ENCODE data around the gene NAPEPLD. TPM values are rescaled to one million over a fixed set of nuclear protein-coding genes. Genes with fewer than 3 reads are reported as not detected.

NAPEPLD gene
- total RNA-seq, 2 experiments from 2014 or later = 1.5 to 1.7 TPM

DNA sequence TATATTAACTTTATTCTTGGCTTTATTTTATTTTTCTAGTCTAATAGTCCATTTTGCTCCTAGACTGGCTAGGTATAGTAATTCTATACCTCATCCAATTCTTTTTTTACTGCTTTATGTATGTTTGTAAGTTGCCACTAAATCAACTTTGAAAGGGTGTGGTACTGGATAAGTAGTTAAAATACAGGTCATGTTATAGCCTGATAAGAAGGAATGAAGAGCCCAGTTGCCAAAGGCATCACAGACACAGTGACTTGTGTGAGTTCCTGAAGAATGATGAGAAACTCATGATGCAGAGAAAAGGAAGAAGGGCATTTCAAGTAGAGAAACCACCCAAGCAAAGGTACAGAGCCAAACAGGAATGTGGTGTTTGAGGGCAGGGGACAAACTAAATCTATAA lies 27.3 kb downstream of the NAPEPLD start:
- Histone ChIP-seq H3K4me1 (ENCODE audit: insufficient read depth, low read length) (no peaks in the 10 kb centered on the region), H3K36me3 (ENCODE audit: insufficient read depth, low read length) (peaks cover 32% of the 10 kb centered on the region), H3K27me3 (ENCODE audit: control insufficient read depth in 1 of 2, insufficient read depth in 2 of 2, low read length in 2 of 2) (no peaks in the 10 kb centered on the region), H3K4me3 (ENCODE audit: low read length) (no peak overlapping the region), H3K9me3 (ENCODE audit: control insufficient read depth in 1 of 2, insufficient read depth in 1 of 2, low read length in 2 of 2) (no peaks in the 10 kb centered on the region), H3K27ac (ENCODE audit: low read depth in 1 of 2, low read length in 2 of 2) (no peak overlapping the region)
- Mint-ChIP-seq H3K9me3 (no peaks in the 10 kb centered on the region), H3K36me3 (ENCODE audit: low read depth) (peaks cover 60% of the 10 kb centered on the region), H3K27me3 (no peaks in the 10 kb centered on the region), H3K4me1 (ENCODE audit: low read depth) (peaks cover 3% of the 10 kb centered on the region), H3K4me3 (no peak overlapping the region), H3K27ac (no peak overlapping the region)
- DNase-seq = no peak
- CTCF ChIA-PET = no interaction called here
- intact Hi-C loops (cut with DNase I, micrococcal nuclease) = no loop called here
- no peak for ATAC-seq (ENCODE audit: poor library complexity)
- POLR2A ChIA-PET = no interaction called here
- TF ChIP-seq, protein P1, sequence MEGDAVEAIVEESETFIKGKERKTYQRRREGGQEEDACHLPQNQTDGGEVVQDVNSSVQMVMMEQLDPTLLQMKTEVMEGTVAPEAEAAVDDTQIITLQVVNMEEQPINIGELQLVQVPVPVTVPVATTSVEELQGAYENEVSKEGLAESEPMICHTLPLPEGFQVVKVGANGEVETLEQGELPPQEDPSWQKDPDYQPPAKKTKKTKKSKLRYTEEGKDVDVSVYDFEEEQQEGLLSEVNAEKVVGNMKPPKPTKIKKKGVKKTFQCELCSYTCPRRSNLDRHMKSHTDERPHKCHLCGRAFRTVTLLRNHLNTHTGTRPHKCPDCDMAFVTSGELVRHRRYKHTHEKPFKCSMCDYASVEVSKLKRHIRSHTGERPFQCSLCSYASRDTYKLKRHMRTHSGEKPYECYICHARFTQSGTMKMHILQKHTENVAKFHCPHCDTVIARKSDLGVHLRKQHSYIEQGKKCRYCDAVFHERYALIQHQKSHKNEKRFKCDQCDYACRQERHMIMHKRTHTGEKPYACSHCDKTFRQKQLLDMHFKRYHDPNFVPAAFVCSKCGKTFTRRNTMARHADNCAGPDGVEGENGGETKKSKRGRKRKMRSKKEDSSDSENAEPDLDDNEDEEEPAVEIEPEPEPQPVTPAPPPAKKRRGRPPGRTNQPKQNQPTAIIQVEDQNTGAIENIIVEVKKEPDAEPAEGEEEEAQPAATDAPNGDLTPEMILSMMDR (IDR thresholded peaks at IDR 0.05) = no peak

GRCh38 chr7:103120362-103120761 lies 28.5 kb downstream of the NAPEPLD start:
- TF ChIP-seq, protein P1 (IDR thresholded peaks at IDR 0.05) = no peak
- H3K27ac ChIP-seq (ENCODE audit: low read depth in 1 of 2, low read length in 2 of 2) = no peak overlapping the region
- peaks cover 60% of the 10 kb centered on the region for H3K36me3 Mint-ChIP-seq (ENCODE audit: low read depth)
- H3K4me3 Mint-ChIP-seq = no peak overlapping the region
- no peaks in the 10 kb centered on the region for H3K27me3 ChIP-seq (ENCODE audit: control insufficient read depth in 1 of 2, insufficient read depth in 2 of 2, low read length in 2 of 2)
- CTCF ChIA-PET = interaction anchor here (0.6 kb wide), 1 partner anchor 58 kb away, joined by 3 read pairs; no protein-coding TSS in a partner anchor
- POLR2A ChIA-PET = no interaction called here
- H3K9me3 Mint-ChIP-seq = no peaks in the 10 kb centered on the region
- no peak for ATAC-seq (ENCODE audit: poor library complexity)
- no peaks in the 10 kb centered on the region for H3K9me3 ChIP-seq (ENCODE audit: control insufficient read depth in 1 of 2, insufficient read depth in 1 of 2, low read length in 2 of 2)
- no peaks in the 10 kb centered on the region for H3K27me3 Mint-ChIP-seq
- H3K27ac Mint-ChIP-seq = no peak overlapping the region
- H3K4me1 Mint-ChIP-seq (ENCODE audit: low read depth) = peaks cover 3% of the 10 kb centered on the region
- H3K4me1 ChIP-seq (ENCODE audit: insufficient read depth, low read length) = no peaks in the 10 kb centered on the region
- no peak overlapping the region for H3K4me3 ChIP-seq (ENCODE audit: low read length)
- DNase-seq = no peak
- peaks cover 29% of the 10 kb centered on the region for H3K36me3 ChIP-seq (ENCODE audit: insufficient read depth, low read length)
- intact Hi-C loops (cut with DNase I, micrococcal nuclease) = no loop called here

DNA sequence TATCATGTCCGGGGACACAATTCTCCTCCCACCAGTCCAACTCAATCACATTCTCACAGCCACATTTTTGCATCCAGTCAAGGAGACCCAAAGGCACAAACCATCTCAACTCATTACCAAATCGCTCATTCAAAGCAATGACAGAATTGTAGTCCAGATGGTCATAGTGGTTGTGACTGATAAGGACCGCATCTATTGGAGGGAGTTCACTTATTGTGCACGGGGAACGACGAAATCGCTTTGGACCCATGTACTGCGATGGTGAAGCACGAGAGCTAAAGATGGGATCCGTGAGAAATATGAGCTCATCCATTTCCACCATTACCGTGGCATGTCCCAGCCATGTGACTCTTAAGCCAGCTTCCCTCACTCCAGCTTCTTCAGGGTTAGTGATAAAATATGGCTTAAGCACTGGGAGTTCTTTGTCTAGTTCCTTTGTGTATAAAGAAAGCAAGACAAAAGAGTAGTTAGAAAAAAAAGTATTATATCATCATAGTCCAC lies 29.1 kb downstream of the NAPEPLD start:
- TF ChIP-seq, protein P1 (IDR thresholded peaks at IDR 0.05) = no peak
- H3K36me3 ChIP-seq (ENCODE audit: insufficient read depth, low read length) = peaks cover 29% of the 10 kb centered on the region
- Mint-ChIP-seq H3K27me3 (no peaks in the 10 kb centered on the region), H3K36me3 (ENCODE audit: low read depth) (peaks cover 66% of the 10 kb centered on the region), H3K4me1 (ENCODE audit: low read depth) (peaks cover 3% of the 10 kb centered on the region), H3K27ac (no peak overlapping the region), H3K9me3 (no peaks in the 10 kb centered on the region), H3K4me3 (no peak overlapping the region)
- no peaks in the 10 kb centered on the region for H3K4me1 ChIP-seq (ENCODE audit: insufficient read depth, low read length)
- H3K4me3 ChIP-seq (ENCODE audit: low read length) = no peak overlapping the region
- ATAC-seq (ENCODE audit: poor library complexity) = no peak
- DNase-seq = no peak
- POLR2A ChIA-PET = no interaction called here
- CTCF ChIA-PET = interaction anchor here (0.6 kb wide), 1 partner anchor 58 kb away, joined by 3 read pairs; no protein-coding TSS in a partner anchor
- H3K9me3 ChIP-seq (ENCODE audit: control insufficient read depth in 1 of 2, insufficient read depth in 1 of 2, low read length in 2 of 2) = no peaks in the 10 kb centered on the region
- no peaks in the 10 kb centered on the region for H3K27me3 ChIP-seq (ENCODE audit: control insufficient read depth in 1 of 2, insufficient read depth in 2 of 2, low read length in 2 of 2)
- no peak overlapping the region for H3K27ac ChIP-seq (ENCODE audit: low read depth in 1 of 2, low read length in 2 of 2)
- intact Hi-C loops (cut with DNase I, micrococcal nuclease) = no loop called here

All from CD4-positive, alpha-beta T cell (primary cell).